ENCODE data around the gene BABAM2.

The BABAM2 gene

DNA sequence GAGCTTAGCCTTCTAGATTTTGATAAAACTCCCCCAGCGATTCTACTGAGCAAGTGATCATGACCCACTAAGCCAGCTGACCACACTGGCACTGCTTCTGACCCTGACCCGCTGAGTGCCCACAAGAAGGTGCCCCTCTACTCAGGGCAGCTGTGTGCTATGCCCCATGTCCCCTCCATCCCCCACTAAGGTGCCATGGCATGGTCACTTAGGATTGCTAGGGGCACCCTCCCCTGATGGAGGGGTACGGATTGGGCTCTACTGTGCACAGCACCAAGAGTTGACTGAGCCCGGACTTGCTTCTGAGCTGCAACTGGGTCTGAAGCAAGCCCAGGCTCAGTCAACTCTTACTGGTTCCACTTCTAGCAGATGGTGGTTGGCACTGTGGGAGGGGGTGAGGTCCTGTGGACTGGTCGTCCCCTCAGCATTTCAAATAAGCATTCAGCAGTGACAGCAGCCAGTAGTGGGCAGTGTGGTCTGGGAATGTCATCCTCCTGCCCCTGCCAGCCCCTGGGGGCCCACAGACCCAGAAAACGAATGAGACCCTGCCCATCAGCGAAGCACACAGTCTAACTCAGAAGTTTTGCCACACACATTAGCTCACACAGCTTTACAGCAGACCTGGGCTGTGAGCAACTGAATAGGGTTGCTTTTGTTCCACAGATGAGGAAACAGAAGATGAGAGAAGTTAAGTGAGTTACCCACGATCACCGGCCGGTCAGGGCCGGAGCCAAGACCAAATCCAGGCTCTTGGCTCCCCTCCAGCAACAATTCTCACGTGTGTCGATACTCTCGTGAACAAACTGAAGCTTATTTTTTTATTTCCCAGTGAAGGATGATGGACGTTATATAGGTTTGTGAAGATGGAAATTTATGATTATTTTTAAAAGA is 450.0 kb downstream of the BABAM2 start:
- Histone ChIP-seq H3K27ac (ENCODE audit: low read depth, low read length) (no peak overlapping the region), H3K4me3 (ENCODE audit: low read depth in 1 of 2, low read length in 2 of 2) (no peak overlapping the region), H3K27me3 (ENCODE audit: control insufficient read depth in 1 of 2, insufficient read depth in 2 of 2, low read length in 2 of 2) (no peaks in the 10 kb centered on the region), H3K9me3 (ENCODE audit: low read length) (no peaks in the 10 kb centered on the region), H3K4me1 (ENCODE audit: insufficient read depth, low read length) (peaks cover 30% of the 10 kb centered on the region), H3K36me3 (ENCODE audit: insufficient read depth, low read length) (no peaks in the 10 kb centered on the region), H3K9ac (ENCODE audit: low read length) (no peak overlapping the region)

DNA sequence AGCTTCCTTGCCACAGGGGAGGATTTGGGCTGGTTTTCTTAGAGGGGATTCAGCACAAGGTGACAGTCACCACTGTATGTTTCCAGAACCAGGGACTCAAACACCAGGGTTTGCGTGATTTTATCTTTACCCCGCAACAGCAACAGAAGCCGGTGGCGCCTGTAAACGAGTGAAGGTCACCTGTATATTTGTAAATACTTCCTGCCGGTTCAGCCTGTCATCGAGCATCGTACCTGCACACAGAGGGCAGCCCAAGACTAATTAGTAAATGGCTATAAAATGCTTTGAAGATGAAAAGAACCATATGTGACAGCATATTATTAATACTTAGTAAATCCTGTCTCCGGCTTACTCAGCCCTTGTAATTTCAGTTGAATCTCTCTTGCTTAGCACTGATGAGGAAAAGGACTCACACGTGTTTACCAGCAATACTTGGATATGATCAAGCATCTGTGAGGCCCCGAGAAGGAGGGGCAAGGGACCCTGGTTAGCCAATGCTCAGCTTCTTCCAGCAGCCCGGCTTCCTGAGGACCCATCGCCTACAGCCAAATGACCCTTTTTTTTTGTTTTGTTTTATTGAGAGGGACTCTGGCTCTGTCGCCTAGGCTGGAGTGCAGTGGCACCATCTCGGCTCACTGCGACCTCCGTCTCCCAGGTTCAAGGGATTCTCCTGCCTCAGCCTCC is 450.8 kb downstream of the BABAM2 start:
- Histone ChIP-seq H3K4me3 (ENCODE audit: low read depth in 1 of 2, low read length in 2 of 2) (no peak overlapping the region), H3K4me1 (ENCODE audit: insufficient read depth, low read length) (peaks cover 30% of the 10 kb centered on the region), H3K9ac (ENCODE audit: low read length) (no peak overlapping the region), H3K27ac (ENCODE audit: low read depth, low read length) (no peak overlapping the region), H3K9me3 (ENCODE audit: low read length) (no peaks in the 10 kb centered on the region), H3K27me3 (ENCODE audit: control insufficient read depth in 1 of 2, insufficient read depth in 2 of 2, low read length in 2 of 2) (no peaks in the 10 kb centered on the region), H3K36me3 (ENCODE audit: insufficient read depth, low read length) (no peaks in the 10 kb centered on the region)

DNA sequence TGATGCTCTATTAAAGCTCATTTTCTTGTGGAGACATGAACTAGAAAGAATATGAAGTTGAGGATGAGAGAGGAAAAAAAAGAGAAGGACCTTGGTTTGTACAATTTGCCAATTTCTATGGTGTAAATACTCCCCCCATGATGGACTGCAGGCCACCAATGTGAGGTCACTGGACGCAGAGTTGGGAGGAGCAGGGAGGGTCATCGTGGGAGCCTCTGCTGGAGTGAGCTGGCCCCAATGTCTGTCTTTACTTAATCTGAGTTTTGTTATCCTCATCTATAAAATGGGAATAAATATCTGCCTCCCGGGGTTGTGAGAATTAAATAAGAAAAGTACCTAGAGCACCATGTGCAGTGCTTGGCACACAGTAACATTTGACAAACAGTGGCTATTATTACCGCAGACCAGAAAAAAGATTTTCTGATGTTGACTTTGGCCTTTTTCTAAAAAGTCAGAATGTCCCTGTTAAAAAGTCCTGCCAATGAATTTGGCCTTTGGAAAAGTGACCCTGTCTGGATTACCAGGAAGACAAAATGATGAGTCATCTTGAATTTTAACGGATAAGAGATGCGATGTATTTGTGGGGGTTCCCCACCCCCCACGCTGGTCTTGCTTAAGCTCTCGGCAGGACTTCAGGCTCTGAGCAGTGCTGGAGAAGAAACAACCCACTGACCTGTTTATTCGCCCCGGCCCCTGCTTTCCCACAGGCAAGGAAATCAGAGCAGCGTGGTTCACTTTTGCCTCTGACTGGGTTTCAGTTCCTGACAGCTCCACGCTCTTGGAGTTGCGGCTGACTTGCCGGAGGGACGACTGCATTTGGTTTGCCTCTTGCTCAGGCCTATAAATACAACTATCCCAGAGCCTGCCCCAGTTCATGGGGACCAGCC is 451.8 kb downstream of the BABAM2 start:
- no peaks in the 10 kb centered on the region for H3K27me3 ChIP-seq (ENCODE audit: control insufficient read depth in 1 of 2, insufficient read depth in 2 of 2, low read length in 2 of 2)
- H3K27ac ChIP-seq (ENCODE audit: low read depth, low read length) = peak overlapping the region; percentile 8
- peaks cover 34% of the 10 kb centered on the region for H3K4me1 ChIP-seq (ENCODE audit: insufficient read depth, low read length)
- H3K9me3 ChIP-seq (ENCODE audit: low read length) = no peaks in the 10 kb centered on the region
- H3K4me3 ChIP-seq (ENCODE audit: low read depth in 1 of 2, low read length in 2 of 2) = peak overlapping the region in 1 of 2 donors; percentile 1
- no peaks in the 10 kb centered on the region for H3K36me3 ChIP-seq (ENCODE audit: insufficient read depth, low read length)
- H3K9ac ChIP-seq (ENCODE audit: low read length) = no peak overlapping the region

DNA sequence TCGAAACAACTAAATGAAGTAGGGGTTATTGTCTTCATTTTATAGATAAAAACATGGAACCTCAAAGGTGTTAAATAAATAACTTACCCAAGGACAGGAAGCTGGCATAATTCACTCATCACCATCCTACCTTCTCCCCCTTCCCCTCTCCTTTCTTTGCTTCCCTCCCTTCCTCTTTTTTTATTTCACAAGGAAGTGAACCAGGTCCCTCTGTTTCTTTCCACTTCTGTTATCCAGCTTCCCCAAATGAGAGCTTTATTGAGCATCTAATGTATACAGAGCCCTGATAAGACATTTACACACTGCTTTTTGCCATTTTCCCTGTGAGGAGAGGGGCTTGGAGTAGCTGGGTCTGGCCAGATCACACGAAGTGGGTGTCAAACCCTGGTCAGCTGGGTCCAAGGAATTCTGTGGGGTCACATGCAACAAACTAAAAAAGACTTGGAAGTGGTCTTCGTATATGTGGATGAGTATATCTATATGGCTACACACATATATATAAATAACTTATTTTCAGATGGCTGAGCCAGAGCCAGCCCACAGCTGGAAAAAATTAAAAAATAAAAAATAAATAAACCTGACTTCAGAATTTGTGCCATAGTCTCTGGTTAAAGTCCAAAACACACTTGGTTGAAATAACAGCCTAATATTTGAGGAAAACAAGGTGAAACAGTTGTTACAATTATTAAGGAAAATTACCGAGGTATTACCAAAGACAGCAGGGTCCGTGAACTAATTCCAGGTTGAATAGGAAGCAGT is 452.8 kb downstream of the BABAM2 start:
- H3K4me1 ChIP-seq (ENCODE audit: insufficient read depth, low read length) = peaks cover 24% of the 10 kb centered on the region
- no peaks in the 10 kb centered on the region for H3K36me3 ChIP-seq (ENCODE audit: insufficient read depth, low read length)
- H3K27ac ChIP-seq (ENCODE audit: low read depth, low read length) = peak overlapping the region; percentile 8
- no peak overlapping the region for H3K4me3 ChIP-seq (ENCODE audit: low read depth in 1 of 2, low read length in 2 of 2)
- H3K9me3 ChIP-seq (ENCODE audit: low read length) = no peaks in the 10 kb centered on the region
- no peaks in the 10 kb centered on the region for H3K27me3 ChIP-seq (ENCODE audit: control insufficient read depth in 1 of 2, insufficient read depth in 2 of 2, low read length in 2 of 2)
- no peak overlapping the region for H3K9ac ChIP-seq (ENCODE audit: low read length)

- H3K4me3 ChIP-seq (ENCODE audit: low read depth in 1 of 2, low read length in 2 of 2) = no peak overlapping the region
- H3K4me1 ChIP-seq (ENCODE audit: insufficient read depth, low read length) = peaks cover 16% of the 10 kb centered on the region
- H3K9ac ChIP-seq (ENCODE audit: low read length) = no peak overlapping the region
- no peaks in the 10 kb centered on the region for H3K27me3 ChIP-seq (ENCODE audit: control insufficient read depth in 1 of 2, insufficient read depth in 2 of 2, low read length in 2 of 2)
- no peaks in the 10 kb centered on the region for H3K9me3 ChIP-seq (ENCODE audit: low read length)
- H3K27ac ChIP-seq (ENCODE audit: low read depth, low read length) = no peak overlapping the region
- H3K36me3 ChIP-seq (ENCODE audit: insufficient read depth, low read length) = no peaks in the 10 kb centered on the region
Observed at GRCh38 chr2:28343971-28344715, 453.6 kb downstream of the BABAM2 start.

DNA sequence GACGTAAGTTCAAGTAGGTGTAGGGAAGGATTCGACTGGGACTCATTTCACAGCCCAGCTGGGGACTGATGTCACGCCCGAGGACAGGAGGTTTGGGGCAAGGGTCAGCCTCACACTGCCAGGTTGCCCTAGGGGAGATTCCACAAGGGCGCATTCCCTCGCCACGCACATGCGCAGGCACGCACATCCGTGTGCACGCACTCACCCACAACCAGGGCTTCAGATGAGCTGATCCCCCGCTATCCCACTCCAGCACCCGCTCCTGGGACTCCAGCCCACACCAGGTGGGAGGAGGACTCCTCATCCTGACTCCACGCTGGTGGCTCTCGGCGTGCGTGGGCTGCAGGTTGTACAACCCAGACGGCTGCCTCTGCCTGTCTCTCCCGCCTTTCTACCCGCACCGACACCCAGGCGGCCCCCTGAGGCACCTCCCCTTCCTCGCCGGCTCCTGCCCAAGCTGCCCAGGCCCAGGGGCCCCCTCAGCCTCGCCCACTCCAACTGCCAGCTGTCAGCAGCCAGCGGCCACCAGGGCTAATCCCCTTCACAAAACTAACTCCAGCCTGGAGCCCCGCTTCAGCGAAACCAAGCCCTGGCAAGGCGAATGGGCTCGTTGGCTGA is 454.3 kb downstream of the BABAM2 start:
- no peaks in the 10 kb centered on the region for H3K36me3 ChIP-seq (ENCODE audit: insufficient read depth, low read length)
- H3K9ac ChIP-seq (ENCODE audit: low read length) = no peak overlapping the region
- H3K4me3 ChIP-seq (ENCODE audit: low read depth in 1 of 2, low read length in 2 of 2) = no peak overlapping the region
- no peak overlapping the region for H3K27ac ChIP-seq (ENCODE audit: low read depth, low read length)
- no peaks in the 10 kb centered on the region for H3K27me3 ChIP-seq (ENCODE audit: control insufficient read depth in 1 of 2, insufficient read depth in 2 of 2, low read length in 2 of 2)
- H3K9me3 ChIP-seq (ENCODE audit: low read length) = no peaks in the 10 kb centered on the region
- peaks cover 15% of the 10 kb centered on the region for H3K4me1 ChIP-seq (ENCODE audit: insufficient read depth, low read length)

DNA sequence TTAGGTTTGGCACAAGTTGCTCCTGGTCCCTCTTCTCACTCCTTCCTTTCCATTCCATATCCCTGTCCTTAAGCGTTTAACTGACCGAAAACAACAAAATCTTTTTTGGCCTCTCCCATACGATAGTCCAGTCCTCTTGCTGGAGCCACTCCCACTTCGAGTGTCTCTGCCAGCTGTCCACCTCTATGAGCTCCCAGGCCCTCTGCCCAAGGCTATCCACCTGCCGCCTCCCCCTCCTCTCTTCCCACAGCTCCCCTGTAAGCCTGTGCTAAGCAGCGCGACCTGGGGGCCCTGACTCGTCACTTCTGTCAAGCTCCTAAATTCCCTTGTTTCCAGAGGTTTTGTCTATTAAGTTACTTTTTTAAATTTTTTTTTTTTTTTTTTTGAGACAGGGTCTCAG is 455.1 kb downstream of the BABAM2 start:
- H3K4me1 ChIP-seq (ENCODE audit: insufficient read depth, low read length) = peaks cover 15% of the 10 kb centered on the region
- H3K9ac ChIP-seq (ENCODE audit: low read length) = no peak overlapping the region
- H3K27me3 ChIP-seq (ENCODE audit: control insufficient read depth in 1 of 2, insufficient read depth in 2 of 2, low read length in 2 of 2) = no peaks in the 10 kb centered on the region
- H3K4me3 ChIP-seq (ENCODE audit: low read depth in 1 of 2, low read length in 2 of 2) = no peak overlapping the region
- no peaks in the 10 kb centered on the region for H3K36me3 ChIP-seq (ENCODE audit: insufficient read depth, low read length)
- no peaks in the 10 kb centered on the region for H3K9me3 ChIP-seq (ENCODE audit: low read length)
- H3K27ac ChIP-seq (ENCODE audit: low read depth, low read length) = no peak overlapping the region

DNA sequence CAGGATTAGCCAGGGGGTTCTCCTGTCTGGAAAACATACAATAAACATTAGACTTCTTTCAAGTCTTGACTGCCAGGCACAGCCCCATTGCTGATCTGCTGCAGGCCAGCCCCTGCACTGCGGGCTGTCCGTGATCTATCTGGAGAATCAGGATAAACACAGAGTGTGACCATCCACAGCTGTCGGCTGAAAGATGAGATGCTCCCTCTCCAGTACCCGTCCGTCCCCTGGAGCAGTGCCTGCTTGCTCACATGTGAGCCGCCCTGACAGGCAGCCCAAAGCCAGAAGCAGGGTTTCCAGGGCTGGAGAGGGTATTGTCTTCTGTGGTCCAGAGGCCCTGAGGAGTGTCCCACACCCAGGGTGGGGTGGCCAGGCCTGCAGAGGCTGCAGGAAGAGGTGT is 456.1 kb downstream of the BABAM2 start:
- Histone ChIP-seq H3K9me3 (ENCODE audit: low read length) (no peaks in the 10 kb centered on the region), H3K27ac (ENCODE audit: low read depth, low read length) (no peak overlapping the region), H3K4me3 (ENCODE audit: low read depth in 1 of 2, low read length in 2 of 2) (no peak overlapping the region), H3K4me1 (ENCODE audit: insufficient read depth, low read length) (peaks cover 16% of the 10 kb centered on the region), H3K36me3 (ENCODE audit: insufficient read depth, low read length) (no peaks in the 10 kb centered on the region), H3K9ac (ENCODE audit: low read length) (no peak overlapping the region), H3K27me3 (ENCODE audit: control insufficient read depth in 1 of 2, insufficient read depth in 2 of 2, low read length in 2 of 2) (no peaks in the 10 kb centered on the region)

GRCh38 chr2:28347193-28347592 is 456.7 kb downstream of the BABAM2 start:
- Histone ChIP-seq H3K9ac (ENCODE audit: low read length) (no peak overlapping the region), H3K4me3 (ENCODE audit: low read depth in 1 of 2, low read length in 2 of 2) (no peak overlapping the region), H3K27ac (ENCODE audit: low read depth, low read length) (no peak overlapping the region), H3K27me3 (ENCODE audit: control insufficient read depth in 1 of 2, insufficient read depth in 2 of 2, low read length in 2 of 2) (no peaks in the 10 kb centered on the region), H3K36me3 (ENCODE audit: insufficient read depth, low read length) (no peaks in the 10 kb centered on the region), H3K9me3 (ENCODE audit: low read length) (no peaks in the 10 kb centered on the region), H3K4me1 (ENCODE audit: insufficient read depth, low read length) (peaks cover 22% of the 10 kb centered on the region)

GRCh38 chr2:28347596-28347995 is 457.1 kb downstream of the BABAM2 start:
- H3K4me1 ChIP-seq (ENCODE audit: insufficient read depth, low read length) = peaks cover 23% of the 10 kb centered on the region
- H3K4me3 ChIP-seq (ENCODE audit: low read depth in 1 of 2, low read length in 2 of 2) = no peak overlapping the region
- no peaks in the 10 kb centered on the region for H3K27me3 ChIP-seq (ENCODE audit: control insufficient read depth in 1 of 2, insufficient read depth in 2 of 2, low read length in 2 of 2)
- no peaks in the 10 kb centered on the region for H3K36me3 ChIP-seq (ENCODE audit: insufficient read depth, low read length)
- no peak overlapping the region for H3K27ac ChIP-seq (ENCODE audit: low read depth, low read length)
- H3K9ac ChIP-seq (ENCODE audit: low read length) = no peak overlapping the region
- H3K9me3 ChIP-seq (ENCODE audit: low read length) = no peaks in the 10 kb centered on the region

Measured in muscle layer of colon (tissue), 2 donors.